Measurements from ENCODE around the gene FOXP1. TPM values are rescaled to one million over a fixed set of nuclear protein-coding genes. Genes with fewer than 3 reads are reported as not detected.

Gene FOXP1
- total and polyA plus RNA-seq, 2 of the 13 experiments (the other 11 are each of a cell fraction or from before 2014, with no cell fraction given) = 40.4 to 59.0 TPM

GRCh38 chr3:71438071-71438685 lies 145.3 kb downstream of the FOXP1 start:
- POLR2A ChIA-PET = no interaction called here

More at GRCh38 chr3:71438071-71438685, 145.3 kb downstream of the FOXP1 start:
- no peak overlapping the region for H2AFZ ChIP-seq (ENCODE audit: low read length)
- no peak for TF ChIP-seq SMYD3 (CRISPR knock-in tag; IDR thresholded peaks at IDR 0.05)
- TF ChIP-seq RBAK (CRISPR knock-in tag; IDR thresholded peaks at IDR 0.05) = no peak
- TF ChIP-seq ZSCAN29 (CRISPR knock-in tag; conservative IDR thresholded peaks at IDR 0.05) = no peak
- no peak for TF ChIP-seq DRAP1 (CRISPR knock-in tag; IDR thresholded peaks at IDR 0.05)
- TF ChIP-seq, protein P1, sequence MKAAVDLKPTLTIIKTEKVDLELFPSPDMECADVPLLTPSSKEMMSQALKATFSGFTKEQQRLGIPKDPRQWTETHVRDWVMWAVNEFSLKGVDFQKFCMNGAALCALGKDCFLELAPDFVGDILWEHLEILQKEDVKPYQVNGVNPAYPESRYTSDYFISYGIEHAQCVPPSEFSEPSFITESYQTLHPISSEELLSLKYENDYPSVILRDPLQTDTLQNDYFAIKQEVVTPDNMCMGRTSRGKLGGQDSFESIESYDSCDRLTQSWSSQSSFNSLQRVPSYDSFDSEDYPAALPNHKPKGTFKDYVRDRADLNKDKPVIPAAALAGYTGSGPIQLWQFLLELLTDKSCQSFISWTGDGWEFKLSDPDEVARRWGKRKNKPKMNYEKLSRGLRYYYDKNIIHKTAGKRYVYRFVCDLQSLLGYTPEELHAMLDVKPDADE (CRISPR knock-in tag; IDR thresholded peaks at IDR 0.05) = no peak
- TF ChIP-seq SMARCE1 (IDR thresholded peaks at IDR 0.05; ENCODE audit: borderline replicate concordance) = no peak
- no peak for TF ChIP-seq TBX3 (IDR thresholded peaks at IDR 0.05; ENCODE audit: borderline replicate concordance)
- no peak for TF ChIP-seq HES4 (CRISPR knock-in tag; IDR thresholded peaks at IDR 0.05; ENCODE audit: borderline replicate concordance)
- no peak for TF ChIP-seq TEAD2 (CRISPR knock-in tag; IDR thresholded peaks at IDR 0.05)
- TF ChIP-seq KDM6A (CRISPR knock-in tag; IDR thresholded peaks at IDR 0.05; ENCODE audit: low read depth) = no peak
- no peak for TF ChIP-seq NFE2L1 (CRISPR knock-in tag; IDR thresholded peaks at IDR 0.05; ENCODE audit: borderline replicate concordance)
- TF ChIP-seq MLLT10 (CRISPR knock-in tag; IDR thresholded peaks at IDR 0.05) = no peak
- no peak for TF ChIP-seq CHD2 (IDR thresholded peaks at IDR 0.05; ENCODE audit: low read depth, low read length)
- no peak for TF ChIP-seq SP140L (CRISPR knock-in tag; IDR thresholded peaks at IDR 0.05; ENCODE audit: borderline replicate concordance)
- H3K4me2 ChIP-seq (ENCODE audit: low read depth, low read length) = no peak overlapping the region
- DNase-seq (ENCODE audit: low spot score) = no peak
- no peak overlapping the region for H3K4me3 ChIP-seq (replicated peaks in 1 of 3; ENCODE audit: insufficient read depth in 1 of 3, low read depth in 2 of 3, low read length in 3 of 3)
- peaks cover 0 to 11% of the 10 kb centered on the region in 2 experiments; a peak in 3 of 5 replicates for H3K36me3 ChIP-seq (replicated peaks in 1 of 2; ENCODE audit: control insufficient read depth in 1 of 2, insufficient read depth in 2 of 2, low read length in 2 of 2)
- in situ Hi-C loops (cut with HindIII; ENCODE audit: extremely low pct_ligation_motif_present, low pct_unique_long_range_greater_than_20kb) (no loop called here), intact Hi-C loops (cut with micrococcal nuclease; ENCODE audit: unreplicated experiment) (no loop called here)
- no peak for FAIRE-seq
- H3K9me3 ChIP-seq (ENCODE audit: low read length) = no peaks in the 10 kb centered on the region
- no peak overlapping the region for H3K9ac ChIP-seq (ENCODE audit: insufficient read depth, low read depth, low read length)
- H3K4me1 ChIP-seq (ENCODE audit: insufficient read depth, low read length) = no peaks in the 10 kb centered on the region
- H3K79me2 ChIP-seq (ENCODE audit: insufficient read depth, low read length) = peaks cover 10% of the 10 kb centered on the region
- H3K27ac ChIP-seq (ENCODE audit: extremely low read length, insufficient read depth, low read length) = no peak overlapping the region
- H3K27me3 ChIP-seq (ENCODE audit: control insufficient read depth in 1 of 2, insufficient read depth in 2 of 2, low read length in 2 of 2) = no peaks in the 10 kb centered on the region
- peaks cover 8% of the 10 kb centered on the region for H4K20me1 ChIP-seq (ENCODE audit: insufficient read depth, low read length)
- no peak for ATAC-seq
- BruUV-seq (replicated peaks) = no TSS peak
- CTCF ChIA-PET (ENCODE audit: low intra/inter-chr PET ratio, low total read pairs) = no interaction called here
- WGBS (ENCODE audit: low lambda C conversion rate) = 98% methylated on average over 7 of the region's 7 CpGs
